ENCODE measurements around the gene PARD3.

PARD3 gene

GRCh38 chr10:34514290-34514689, 300.8 kb downstream of the PARD3 start:
- no peak overlapping the region for H3K4me3 ChIP-seq (ENCODE audit: insufficient read depth, low read length, poor library complexity, severe bottlenecking)
- no peak overlapping the region for H3K9ac ChIP-seq (ENCODE audit: low read length)
- no peaks in the 10 kb centered on the region for H4K20me1 ChIP-seq (ENCODE audit: low read depth, low read length)
- H3K4me2 ChIP-seq (ENCODE audit: low read depth, low read length, poor library complexity, severe bottlenecking), result no peak overlapping the region
- no peak for TF ChIP-seq EZH2phosphoT487 (conservative IDR thresholded peaks at IDR 0.05; ENCODE audit: low read length)
- TF ChIP-seq, protein P1, sequence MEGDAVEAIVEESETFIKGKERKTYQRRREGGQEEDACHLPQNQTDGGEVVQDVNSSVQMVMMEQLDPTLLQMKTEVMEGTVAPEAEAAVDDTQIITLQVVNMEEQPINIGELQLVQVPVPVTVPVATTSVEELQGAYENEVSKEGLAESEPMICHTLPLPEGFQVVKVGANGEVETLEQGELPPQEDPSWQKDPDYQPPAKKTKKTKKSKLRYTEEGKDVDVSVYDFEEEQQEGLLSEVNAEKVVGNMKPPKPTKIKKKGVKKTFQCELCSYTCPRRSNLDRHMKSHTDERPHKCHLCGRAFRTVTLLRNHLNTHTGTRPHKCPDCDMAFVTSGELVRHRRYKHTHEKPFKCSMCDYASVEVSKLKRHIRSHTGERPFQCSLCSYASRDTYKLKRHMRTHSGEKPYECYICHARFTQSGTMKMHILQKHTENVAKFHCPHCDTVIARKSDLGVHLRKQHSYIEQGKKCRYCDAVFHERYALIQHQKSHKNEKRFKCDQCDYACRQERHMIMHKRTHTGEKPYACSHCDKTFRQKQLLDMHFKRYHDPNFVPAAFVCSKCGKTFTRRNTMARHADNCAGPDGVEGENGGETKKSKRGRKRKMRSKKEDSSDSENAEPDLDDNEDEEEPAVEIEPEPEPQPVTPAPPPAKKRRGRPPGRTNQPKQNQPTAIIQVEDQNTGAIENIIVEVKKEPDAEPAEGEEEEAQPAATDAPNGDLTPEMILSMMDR (IDR thresholded peaks at IDR 0.05; ENCODE audit: insufficient read depth, low read length, poor library complexity, severe bottlenecking), result no peak
- no peaks in the 10 kb centered on the region for H3K9me2 ChIP-seq (replicated peaks; ENCODE audit: insufficient read depth, low read length)
- no peak overlapping the region for H3K27ac ChIP-seq (ENCODE audit: low read depth, low read length)
- H3K79me2 ChIP-seq (ENCODE audit: insufficient read depth, low read length), result no peaks in the 10 kb centered on the region
- no peaks in the 10 kb centered on the region for H3F3A ChIP-seq (ENCODE audit: insufficient read depth)
- H3K36me3 ChIP-seq (ENCODE audit: low read length), result no peaks in the 10 kb centered on the region
- no peaks in the 10 kb centered on the region for H3K27me3 ChIP-seq (ENCODE audit: low read length)
- H2AFZ ChIP-seq (ENCODE audit: low read depth, low read length, severe bottlenecking), result no peak overlapping the region
- no peaks in the 10 kb centered on the region for H3K9me3 ChIP-seq (ENCODE audit: insufficient read depth, low read length)

- no peak for TF ChIP-seq EZH2phosphoT487 (conservative IDR thresholded peaks at IDR 0.05; ENCODE audit: low read length)
- TF ChIP-seq, protein P1 (IDR thresholded peaks at IDR 0.05; ENCODE audit: insufficient read depth, low read length, poor library complexity, severe bottlenecking), result no peak
- Histone ChIP-seq H3K27ac (ENCODE audit: low read depth, low read length) (no peak overlapping the region), H3K4me3 (ENCODE audit: insufficient read depth, low read length, poor library complexity, severe bottlenecking) (no peak overlapping the region)
Observed at GRCh38 chr10:34513636-34514035, 301.5 kb downstream of the PARD3 start.

DNA sequence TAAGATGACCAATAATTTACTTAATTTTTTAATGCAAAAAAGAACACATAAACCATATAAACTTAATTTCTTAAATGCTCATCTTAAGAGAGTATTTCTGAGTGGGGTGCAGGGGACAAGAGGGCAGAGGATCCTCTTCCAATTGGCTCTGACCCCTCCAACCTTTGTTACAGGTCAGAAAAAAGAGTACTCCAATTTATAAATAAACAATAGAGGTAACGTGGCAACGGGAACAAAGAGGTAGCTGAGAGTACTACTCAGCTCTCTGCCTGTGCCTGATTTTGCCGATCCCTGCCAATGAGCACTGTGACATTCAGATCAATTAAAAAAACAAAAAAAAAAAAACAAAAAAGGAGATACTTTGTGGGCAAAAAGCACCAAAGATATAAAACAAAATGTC, 307.9 kb downstream of the PARD3 start:
- Histone ChIP-seq H4K20me1 (ENCODE audit: low read depth, low read length) (no peaks in the 10 kb centered on the region), H3K27ac (ENCODE audit: low read depth, low read length) (no peak overlapping the region), H3K4me3 (ENCODE audit: insufficient read depth, low read length, poor library complexity, severe bottlenecking) (no peak overlapping the region), H3K36me3 (ENCODE audit: low read length) (no peaks in the 10 kb centered on the region), H3K9me2 (replicated peaks; ENCODE audit: insufficient read depth, low read length) (no peaks in the 10 kb centered on the region), H3K9me3 (ENCODE audit: insufficient read depth, low read length) (no peaks in the 10 kb centered on the region), H3K9ac (ENCODE audit: low read length) (no peak overlapping the region), H3F3A (ENCODE audit: insufficient read depth) (no peaks in the 10 kb centered on the region), H3K79me2 (ENCODE audit: insufficient read depth, low read length) (no peaks in the 10 kb centered on the region), H2AFZ (ENCODE audit: low read depth, low read length, severe bottlenecking) (no peak overlapping the region), H3K4me2 (ENCODE audit: low read depth, low read length, poor library complexity, severe bottlenecking) (no peak overlapping the region), H3K27me3 (ENCODE audit: low read length) (no peaks in the 10 kb centered on the region)
- TF ChIP-seq, protein P1 (IDR thresholded peaks at IDR 0.05; ENCODE audit: insufficient read depth, low read length, poor library complexity, severe bottlenecking), result no peak
- TF ChIP-seq EZH2phosphoT487 (conservative IDR thresholded peaks at IDR 0.05; ENCODE audit: low read length), result no peak

More at GRCh38 chr10:34513636-34514035, 301.5 kb downstream of the PARD3 start:
- Histone ChIP-seq H4K20me1 (ENCODE audit: low read depth, low read length) (no peaks in the 10 kb centered on the region), H3F3A (ENCODE audit: insufficient read depth) (no peaks in the 10 kb centered on the region), H3K27me3 (ENCODE audit: low read length) (no peaks in the 10 kb centered on the region), H3K9ac (ENCODE audit: low read length) (no peak overlapping the region), H3K9me3 (ENCODE audit: insufficient read depth, low read length) (no peaks in the 10 kb centered on the region), H3K9me2 (replicated peaks; ENCODE audit: insufficient read depth, low read length) (no peaks in the 10 kb centered on the region), H2AFZ (ENCODE audit: low read depth, low read length, severe bottlenecking) (no peak overlapping the region), H3K4me2 (ENCODE audit: low read depth, low read length, poor library complexity, severe bottlenecking) (no peak overlapping the region), H3K36me3 (ENCODE audit: low read length) (no peaks in the 10 kb centered on the region), H3K79me2 (ENCODE audit: insufficient read depth, low read length) (no peaks in the 10 kb centered on the region)
